ENCODE results near the gene RAB44. TPM values are rescaled to one million over a fixed set of nuclear protein-coding genes. Genes with fewer than 3 reads are reported as not detected.
A peak's percentile ranks its signal among the peaks of the same experiment; 100 is the strongest.

Gene RAB44
- total RNA-seq, 1 experiment from 2014 or later = not detected

DNA sequence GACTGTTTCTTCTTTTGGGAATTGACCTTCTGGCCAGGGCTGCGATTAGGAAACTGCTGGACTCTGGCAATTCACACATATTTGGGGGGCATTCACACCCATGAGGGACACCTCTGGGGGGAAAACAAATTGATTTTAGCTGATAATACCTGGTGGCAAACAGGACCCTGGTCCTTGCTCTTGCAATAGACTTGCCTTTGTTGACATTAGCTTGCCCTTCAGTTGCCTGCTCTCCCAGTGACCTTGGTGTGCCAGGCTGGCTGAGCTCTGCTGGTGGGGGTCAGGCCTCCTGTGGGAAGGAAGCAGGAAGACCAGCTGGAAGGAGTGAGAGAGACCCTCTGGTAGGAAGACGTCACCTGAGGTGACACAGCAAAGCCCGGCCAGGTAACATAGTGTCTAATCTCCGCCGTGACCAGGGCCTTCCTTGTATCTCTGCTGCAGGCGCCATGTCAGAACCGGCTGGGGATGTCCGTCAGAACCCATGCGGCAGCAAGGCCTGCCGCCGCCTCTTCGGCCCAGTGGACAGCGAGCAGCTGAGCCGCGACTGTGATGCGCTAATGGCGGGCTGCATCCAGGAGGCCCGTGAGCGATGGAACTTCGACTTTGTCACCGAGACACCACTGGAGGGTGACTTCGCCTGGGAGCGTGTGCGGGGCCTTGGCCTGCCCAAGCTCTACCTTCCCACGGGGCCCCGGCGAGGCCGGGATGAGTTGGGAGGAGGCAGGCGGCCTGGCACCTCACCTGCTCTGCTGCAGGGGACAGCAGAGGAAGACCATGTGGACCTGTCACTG lies 13.8 kb upstream of the RAB44 start:
- Mint-ChIP-seq H3K4me1 (peaks cover 11 to 16% of the 10 kb centered on the region in 2 experiments), H3K27me3 (ENCODE audit: low read depth) (peaks cover 15% of the 10 kb centered on the region), H3K36me3 (ENCODE audit: insufficient read depth in 1 of 3, low read depth in 3 of 3) (peaks cover 0 to 40% (median 11%) of the 10 kb centered on the region in 3 experiments; a peak in 3 of 7 replicates), H3K4me3 (no peak overlapping the region), H3K9me3 (no peaks in the 10 kb centered on the region; a peak in 2 of 5 replicates), H3K27ac (peak overlapping the region in 1 of 3 experiments; percentile 73; a peak in 2 of 7 replicates)
- TF ChIP-seq, protein P1, sequence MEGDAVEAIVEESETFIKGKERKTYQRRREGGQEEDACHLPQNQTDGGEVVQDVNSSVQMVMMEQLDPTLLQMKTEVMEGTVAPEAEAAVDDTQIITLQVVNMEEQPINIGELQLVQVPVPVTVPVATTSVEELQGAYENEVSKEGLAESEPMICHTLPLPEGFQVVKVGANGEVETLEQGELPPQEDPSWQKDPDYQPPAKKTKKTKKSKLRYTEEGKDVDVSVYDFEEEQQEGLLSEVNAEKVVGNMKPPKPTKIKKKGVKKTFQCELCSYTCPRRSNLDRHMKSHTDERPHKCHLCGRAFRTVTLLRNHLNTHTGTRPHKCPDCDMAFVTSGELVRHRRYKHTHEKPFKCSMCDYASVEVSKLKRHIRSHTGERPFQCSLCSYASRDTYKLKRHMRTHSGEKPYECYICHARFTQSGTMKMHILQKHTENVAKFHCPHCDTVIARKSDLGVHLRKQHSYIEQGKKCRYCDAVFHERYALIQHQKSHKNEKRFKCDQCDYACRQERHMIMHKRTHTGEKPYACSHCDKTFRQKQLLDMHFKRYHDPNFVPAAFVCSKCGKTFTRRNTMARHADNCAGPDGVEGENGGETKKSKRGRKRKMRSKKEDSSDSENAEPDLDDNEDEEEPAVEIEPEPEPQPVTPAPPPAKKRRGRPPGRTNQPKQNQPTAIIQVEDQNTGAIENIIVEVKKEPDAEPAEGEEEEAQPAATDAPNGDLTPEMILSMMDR (conservative IDR thresholded peaks at IDR 0.05) = no peak
- Histone ChIP-seq H3K27me3 (ENCODE audit: insufficient read depth, low read length) (peaks cover 5% of the 10 kb centered on the region; the same call in 1 of the 2 replicates), H2AFZ (ENCODE audit: low read length) (no peak overlapping the region), H2BK15ac (ENCODE audit: low read depth, low read length) (no peak overlapping the region), H4K8ac (replicated peaks; ENCODE audit: insufficient read length, low read depth, low read length) (no peak overlapping the region), H2BK5ac (ENCODE audit: insufficient read length, low read length) (no peak overlapping the region), H4K91ac (ENCODE audit: insufficient read length, low read depth, low read length) (no peak overlapping the region), H3K56ac (ENCODE audit: insufficient read length, low read depth, low read length) (no peak overlapping the region), H3K23ac (ENCODE audit: insufficient read length, low read depth, low read length) (no peak overlapping the region), H3K4me1 (ENCODE audit: insufficient read depth, low read length) (no peaks in the 10 kb centered on the region), H3K14ac (ENCODE audit: insufficient read depth, low read length) (no peak overlapping the region; the same call in 1 of the 2 replicates), H4K5ac (ENCODE audit: insufficient read length, low read depth, low read length) (no peak overlapping the region), H3K27ac (ENCODE audit: insufficient read length, low read depth, low read length) (no peak overlapping the region), H3K18ac (ENCODE audit: insufficient read length, low read depth, low read length) (no peak overlapping the region), H2BK12ac (ENCODE audit: insufficient read length, low read depth, low read length) (no peak overlapping the region), H2BK20ac (ENCODE audit: low read depth, low read length, poor library complexity, severe bottlenecking) (no peak overlapping the region), H3K23me2 (ENCODE audit: insufficient read length, low read depth, low read length, poor library complexity, severe bottlenecking) (peaks cover 11% of the 10 kb centered on the region), H3K4ac (ENCODE audit: low read depth, low read length) (no peak overlapping the region), H3K9ac (ENCODE audit: extremely low read depth, insufficient read length, low read length) (no peak overlapping the region), H3K9me3 (ENCODE audit: control insufficient read depth, low read depth, low read length) (no peaks in the 10 kb centered on the region), H2AK5ac (ENCODE audit: insufficient read length, low read length) (no peak overlapping the region), H3T11ph (ENCODE audit: low read length) (no peak overlapping the region), H3K79me2 (ENCODE audit: insufficient read depth, low read length) (no peaks in the 10 kb centered on the region), H4K20me1 (ENCODE audit: control insufficient read depth, insufficient read depth, insufficient read length) (no peaks in the 10 kb centered on the region), H2BK120ac (ENCODE audit: low read depth, low read length, poor library complexity, severe bottlenecking) (no peak overlapping the region), H3K79me1 (ENCODE audit: insufficient read depth, low read depth, low read length, poor library complexity, severe bottlenecking) (no peaks in the 10 kb centered on the region), H3K4me2 (ENCODE audit: insufficient read depth, insufficient read length, low read length) (no peak overlapping the region)
- WGBS (ENCODE audit: extremely low coverage, insufficient read length, low lambda C conversion rate) = no CpG with 5 or more reads among the region's 29 CpGs
- no peak for DNase-seq
